Measurements from ENCODE around the gene PRR5L.

DNA sequence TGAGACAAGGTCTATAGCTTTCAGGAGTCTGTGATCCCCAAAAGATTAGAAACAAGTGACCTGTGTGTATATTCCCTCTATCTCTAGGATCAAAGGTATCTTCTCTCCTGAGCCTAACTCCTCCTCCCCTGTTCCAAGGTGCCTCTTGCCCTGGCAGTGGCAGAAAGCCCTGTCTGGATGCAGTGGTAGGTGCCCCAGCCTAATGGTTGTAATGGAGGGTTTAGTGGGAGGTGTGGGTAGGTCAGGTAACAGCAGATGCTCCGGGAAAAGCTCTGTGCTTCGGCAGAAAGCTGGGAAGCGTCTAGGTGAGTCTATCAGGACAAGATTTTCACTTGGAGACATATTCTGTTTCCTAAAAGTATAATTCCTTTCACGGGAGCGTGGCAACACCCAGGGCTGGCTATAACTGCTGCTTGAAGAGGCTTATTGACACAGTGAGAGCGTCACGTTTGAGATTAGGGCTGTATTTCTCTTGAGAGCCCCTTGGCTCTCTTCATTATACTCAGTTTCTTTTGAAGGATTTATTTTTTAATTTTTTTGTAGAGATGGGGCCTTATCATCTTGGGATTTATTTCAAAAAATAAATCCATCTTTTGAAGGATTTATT, 49.5 kb downstream of the PRR5L start:
- TF ChIP-seq, protein P1, sequence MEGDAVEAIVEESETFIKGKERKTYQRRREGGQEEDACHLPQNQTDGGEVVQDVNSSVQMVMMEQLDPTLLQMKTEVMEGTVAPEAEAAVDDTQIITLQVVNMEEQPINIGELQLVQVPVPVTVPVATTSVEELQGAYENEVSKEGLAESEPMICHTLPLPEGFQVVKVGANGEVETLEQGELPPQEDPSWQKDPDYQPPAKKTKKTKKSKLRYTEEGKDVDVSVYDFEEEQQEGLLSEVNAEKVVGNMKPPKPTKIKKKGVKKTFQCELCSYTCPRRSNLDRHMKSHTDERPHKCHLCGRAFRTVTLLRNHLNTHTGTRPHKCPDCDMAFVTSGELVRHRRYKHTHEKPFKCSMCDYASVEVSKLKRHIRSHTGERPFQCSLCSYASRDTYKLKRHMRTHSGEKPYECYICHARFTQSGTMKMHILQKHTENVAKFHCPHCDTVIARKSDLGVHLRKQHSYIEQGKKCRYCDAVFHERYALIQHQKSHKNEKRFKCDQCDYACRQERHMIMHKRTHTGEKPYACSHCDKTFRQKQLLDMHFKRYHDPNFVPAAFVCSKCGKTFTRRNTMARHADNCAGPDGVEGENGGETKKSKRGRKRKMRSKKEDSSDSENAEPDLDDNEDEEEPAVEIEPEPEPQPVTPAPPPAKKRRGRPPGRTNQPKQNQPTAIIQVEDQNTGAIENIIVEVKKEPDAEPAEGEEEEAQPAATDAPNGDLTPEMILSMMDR (conservative IDR thresholded peaks at IDR 0.05 in 1 of 2, IDR thresholded peaks at IDR 0.05 in 1 of 2; ENCODE audit: extremely low read depth in 1 of 2, insufficient read depth in 1 of 2, low read depth in 1 of 2, low read length in 2 of 2), result no peak
- TF ChIP-seq EZH2 (IDR thresholded peaks at IDR 0.05; ENCODE audit: borderline replicate concordance, low read length), result no peak

Data from mammary epithelial cell (primary cell).